Mucosa of descending colon (tissue), 3 donors: ENCODE results near the gene TOX3. TPM values are rescaled to one million over a fixed set of nuclear protein-coding genes. Genes with fewer than 3 reads are reported as not detected.

Source experiments
- ATAC-seq: fragments of 200-7000 bp; cut with Tn5 transposase; one replicate; pipeline ENCODE4 v1.9.1; 2020; ENCODE audit warnings: mild to moderate bottlenecking, moderate library complexity
- DNase-seq, 3 donors: peaks; one replicate each; pipeline ENCODE4 v3.0.0-alpha.2; 2020
- H3K36me3 ChIP-seq: fragments of 200-600 bp; one replicate; pipeline ENCODE4 v1.8.0; 2021; ENCODE audit warnings: low read depth, mild to moderate bottlenecking
- H3K4me1 ChIP-seq: fragments of 200-600 bp; one replicate; pipeline ENCODE4 v1.8.0; 2021; ENCODE audit warnings: low read depth, mild to moderate bottlenecking
- H3K4me3 ChIP-seq: fragments of 200-600 bp; one replicate; pipeline ENCODE4 v1.8.0; 2021; ENCODE audit warnings: mild to moderate bottlenecking
- H3K9me3 ChIP-seq: fragments of 200-600 bp; one replicate; pipeline ENCODE4 v1.8.0; 2021; ENCODE audit warnings: mild to moderate bottlenecking
- CTCF ChIP-seq: fragments of 200-600 bp; IDR thresholded peaks from one replicate; pipeline ENCODE4 v1.8.0; 2022; ENCODE audit warnings: antibody characterized with exemption, mild to moderate bottlenecking
- intact Hi-C, 2 donors: fragments of 100-400 bp; cut with DNase I in 1 of 2; cut with micrococcal nuclease in 1 of 2; formaldehyde crosslinking; loops; one replicate each; pipeline versions ENCODE4 v1.11.0 to v1.11.1; 2022; cut with DNase I, micrococcal nuclease
- total RNA-seq, 3 donors: library from RNA; stranded (reverse); fragmentation: NEBNext Ultra II Directional in 2 of 3; extraction: Animal tissue kit (Norgen Biotek cat#: 25700) in 2 of 3; gene quantifications; one replicate each; pipeline versions ENCODE4 v1.2.1 to v1.2.4, GENCODE V29; 2021 to 2023
- donor health status: DM: no; HTN: no; CAD: no; lungs with moderate emphysema.
- donor health status: DM: no; HTN: no; CAD: no.
- donor health status: DM: no; HTN: yes; CAD: no.

TOX3 gene
- total RNA-seq, 3 donors from 2014 or later = 16.0 to 47.6 (median 42.3) TPM

DNA sequence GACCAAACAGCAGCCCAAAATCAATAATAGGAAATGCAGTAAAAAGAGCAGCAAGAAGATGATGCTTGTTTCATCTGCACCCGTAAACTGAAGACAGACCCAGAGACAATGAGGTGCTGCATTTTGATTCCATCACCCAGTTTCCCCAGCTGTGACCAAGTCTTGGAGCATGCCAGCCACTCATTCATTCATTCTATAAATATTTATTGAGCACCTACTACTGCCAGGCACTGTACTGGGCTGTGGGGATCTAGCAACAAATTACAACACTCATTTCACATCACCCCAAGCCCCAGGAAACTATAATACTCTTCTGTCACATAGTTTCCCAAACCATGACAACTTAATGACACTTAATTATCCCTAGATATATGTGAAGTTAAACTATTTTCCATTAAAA is 79.2 kb downstream of the TOX3 start:
- no peak for ATAC-seq
- intact Hi-C loops = no loop called here
- H3K9me3 ChIP-seq = no peaks in the 10 kb centered on the region
- no peak for TF ChIP-seq CTCF
- H3K4me1 ChIP-seq = peaks cover 7% of the 10 kb centered on the region
- no peak overlapping the region for H3K4me3 ChIP-seq
- no peaks in the 10 kb centered on the region for H3K36me3 ChIP-seq
- no peak for DNase-seq

- DNase-seq = no peak
- TF ChIP-seq CTCF = no peak
- intact Hi-C loops = no loop called here
- Histone ChIP-seq H3K4me3 (no peak overlapping the region), H3K36me3 (no peaks in the 10 kb centered on the region), H3K9me3 (no peaks in the 10 kb centered on the region), H3K4me1 (peaks cover 7% of the 10 kb centered on the region)
- no peak for ATAC-seq
These were observed 79.9 kb downstream of the TOX3 start for GRCh38 chr16:52466994-52467393.

DNA sequence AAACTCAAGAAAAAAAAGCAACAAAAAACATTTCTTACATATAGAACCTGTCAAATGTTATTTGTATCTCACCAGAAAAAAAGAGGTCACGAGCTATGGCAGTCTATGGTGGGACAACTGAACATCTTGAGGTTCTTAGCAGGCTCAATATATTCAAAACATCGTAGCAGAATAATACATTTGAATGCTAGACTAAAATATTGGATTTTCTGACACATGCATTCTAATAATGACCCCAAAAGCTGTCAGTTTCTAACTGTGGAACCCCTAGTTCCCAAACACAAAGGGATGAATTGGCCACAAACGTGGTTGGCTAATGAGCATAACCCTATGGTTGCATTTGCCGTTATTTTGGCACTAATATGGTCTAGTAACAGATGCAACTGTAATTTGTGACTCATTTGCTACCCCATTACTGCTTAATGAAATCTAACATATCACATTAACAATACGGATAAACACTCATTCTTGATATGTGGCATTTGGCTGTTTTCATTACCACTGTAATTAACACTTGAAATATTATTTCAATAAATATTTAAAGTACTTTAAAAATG is 81.2 kb downstream of the TOX3 start:
- no peak for ATAC-seq
- Histone ChIP-seq H3K4me3 (no peak overlapping the region), H3K4me1 (peaks cover 7% of the 10 kb centered on the region), H3K36me3 (no peaks in the 10 kb centered on the region), H3K9me3 (no peaks in the 10 kb centered on the region)
- intact Hi-C loops = no loop called here
- no peak for TF ChIP-seq CTCF
- no peak for DNase-seq

DNA sequence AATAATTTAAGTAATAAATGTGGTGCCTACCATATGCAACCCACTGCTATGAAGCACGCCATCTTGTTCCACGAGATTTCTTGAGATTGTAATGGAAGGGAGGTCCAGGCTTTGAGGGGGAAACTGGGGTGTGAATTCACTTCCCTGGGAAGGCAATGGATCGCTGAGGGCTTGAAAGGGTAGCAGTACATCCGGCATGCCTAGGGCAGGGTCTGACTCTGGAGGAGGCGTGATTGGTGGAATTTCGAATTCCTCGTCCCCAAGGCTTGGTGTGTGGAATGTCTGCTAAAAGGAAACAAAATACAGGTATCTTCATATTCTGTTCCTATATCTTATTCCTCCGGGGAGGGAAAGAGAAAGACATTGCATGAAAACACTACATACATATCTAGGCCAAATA is 83.0 kb downstream of the TOX3 start:
- no peak for TF ChIP-seq CTCF
- no peaks in the 10 kb centered on the region for H3K9me3 ChIP-seq
- ATAC-seq (no peak), DNase-seq (no peak)
- H3K4me3 ChIP-seq = no peak overlapping the region
- H3K4me1 ChIP-seq = peaks cover 7% of the 10 kb centered on the region
- intact Hi-C loops = no loop called here
- no peaks in the 10 kb centered on the region for H3K36me3 ChIP-seq

- DNase-seq = no peak
- ATAC-seq = no peak
- Histone ChIP-seq H3K4me3 (no peak overlapping the region), H3K9me3 (no peaks in the 10 kb centered on the region), H3K4me1 (peaks cover 7% of the 10 kb centered on the region), H3K36me3 (no peaks in the 10 kb centered on the region)
- intact Hi-C loops = no loop called here
- no peak for TF ChIP-seq CTCF
These were observed 84.1 kb downstream of the TOX3 start for GRCh38 chr16:52462816-52463215.

DNA sequence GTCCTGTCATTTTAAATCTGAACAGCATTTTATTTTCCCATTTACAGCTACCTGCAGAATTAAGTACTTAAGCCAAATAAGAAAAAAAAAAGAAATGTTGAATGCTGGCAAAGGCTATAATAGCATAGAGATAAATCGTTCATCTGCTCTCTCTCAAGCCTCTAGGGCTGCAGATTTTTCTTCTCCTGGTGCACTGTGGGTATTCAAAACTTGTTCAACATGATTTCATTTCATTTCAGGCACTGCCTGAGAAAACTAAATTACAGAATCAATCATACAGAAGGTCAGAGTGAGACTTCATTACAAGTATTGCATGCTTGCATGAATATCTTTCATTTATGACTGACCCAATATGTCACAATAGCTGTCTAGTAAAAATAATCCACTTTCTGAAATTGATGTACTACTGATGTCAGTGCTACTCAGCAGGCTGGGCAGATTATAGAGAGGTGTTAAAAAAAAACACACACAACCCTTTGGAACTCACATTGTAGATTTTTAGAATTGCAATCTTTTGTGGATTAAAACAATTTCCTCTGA is 86.2 kb downstream of the TOX3 start:
- peaks cover 11% of the 10 kb centered on the region for H3K4me1 ChIP-seq
- no peak overlapping the region for H3K4me3 ChIP-seq
- ATAC-seq = no peak
- H3K36me3 ChIP-seq = no peaks in the 10 kb centered on the region
- TF ChIP-seq CTCF = no peak
- intact Hi-C loops = no loop called here
- DNase-seq = no peak
- no peaks in the 10 kb centered on the region for H3K9me3 ChIP-seq
